ENCODE measurements around the gene MAEA.

- no peak for TF ChIP-seq POLR2AphosphoS5 (IDR thresholded peaks at IDR 0.05)
- TF ChIP-seq, protein P1, sequence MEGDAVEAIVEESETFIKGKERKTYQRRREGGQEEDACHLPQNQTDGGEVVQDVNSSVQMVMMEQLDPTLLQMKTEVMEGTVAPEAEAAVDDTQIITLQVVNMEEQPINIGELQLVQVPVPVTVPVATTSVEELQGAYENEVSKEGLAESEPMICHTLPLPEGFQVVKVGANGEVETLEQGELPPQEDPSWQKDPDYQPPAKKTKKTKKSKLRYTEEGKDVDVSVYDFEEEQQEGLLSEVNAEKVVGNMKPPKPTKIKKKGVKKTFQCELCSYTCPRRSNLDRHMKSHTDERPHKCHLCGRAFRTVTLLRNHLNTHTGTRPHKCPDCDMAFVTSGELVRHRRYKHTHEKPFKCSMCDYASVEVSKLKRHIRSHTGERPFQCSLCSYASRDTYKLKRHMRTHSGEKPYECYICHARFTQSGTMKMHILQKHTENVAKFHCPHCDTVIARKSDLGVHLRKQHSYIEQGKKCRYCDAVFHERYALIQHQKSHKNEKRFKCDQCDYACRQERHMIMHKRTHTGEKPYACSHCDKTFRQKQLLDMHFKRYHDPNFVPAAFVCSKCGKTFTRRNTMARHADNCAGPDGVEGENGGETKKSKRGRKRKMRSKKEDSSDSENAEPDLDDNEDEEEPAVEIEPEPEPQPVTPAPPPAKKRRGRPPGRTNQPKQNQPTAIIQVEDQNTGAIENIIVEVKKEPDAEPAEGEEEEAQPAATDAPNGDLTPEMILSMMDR (IDR thresholded peaks at IDR 0.05): no peak
Observed at GRCh38 chr4:1305781-1306455, 16.2 kb downstream of the MAEA start.
